ENCODE results near the gene WDR6. TPM values are rescaled to one million over a fixed set of nuclear protein-coding genes. Genes with fewer than 3 reads are reported as not detected.

WDR6 gene
- total RNA-seq, 2 experiments from 2014 or later: 132 to 134 TPM

- Histone ChIP-seq H3K27me3 (ENCODE audit: control insufficient read depth in 1 of 2, insufficient read depth in 2 of 2, low read length in 2 of 2) (no peaks in the 10 kb centered on the region), H3K27ac (ENCODE audit: low read depth in 1 of 2, low read length in 2 of 2) (no peak overlapping the region), H3K9me3 (ENCODE audit: control insufficient read depth in 1 of 2, insufficient read depth in 1 of 2, low read length in 2 of 2) (no peaks in the 10 kb centered on the region), H3K4me1 (ENCODE audit: insufficient read depth, low read length) (peaks cover 4% of the 10 kb centered on the region), H3K4me3 (ENCODE audit: low read length) (no peak overlapping the region), H3K36me3 (ENCODE audit: insufficient read depth, low read length) (peaks cover 67% of the 10 kb centered on the region)
- TF ChIP-seq CTCF (IDR thresholded peaks at IDR 0.05): no peak
- Mint-ChIP-seq H3K9me3 (no peaks in the 10 kb centered on the region), H3K4me1 (ENCODE audit: low read depth) (peaks cover 13% of the 10 kb centered on the region), H3K27ac (peak overlapping the region; percentile 33), H3K4me3 (no peak overlapping the region), H3K36me3 (ENCODE audit: low read depth) (peaks cover 89% of the 10 kb centered on the region), H3K27me3 (no peaks in the 10 kb centered on the region)
- DNase-seq (no peak), ATAC-seq (ENCODE audit: poor library complexity) (no peak)
- intact Hi-C loops (cut with DNase I, micrococcal nuclease): no loop called here
- CTCF ChIA-PET: interaction anchor here (1.5 kb wide), 1 partner anchor 15 kb away, joined by 3 read pairs; no protein-coding TSS in a partner anchor
- POLR2A ChIA-PET: no interaction called here
These were observed 40.8 kb upstream of the WDR6 start for GRCh38 chr3:48966367-48966766.

GRCh38 chr3:48966876-48967361, 40.3 kb upstream of the WDR6 start:
- peaks cover 69% of the 10 kb centered on the region for H3K36me3 ChIP-seq (ENCODE audit: insufficient read depth, low read length)
- peak overlapping the region; percentile 55 for H3K27ac Mint-ChIP-seq
- DNase-seq (peak in 1 of 14 experiments; percentile 25), ATAC-seq (ENCODE audit: poor library complexity) (no peak)
- ChIA-PET CTCF (interaction anchor here (1.5 kb wide), 1 partner anchor 15 kb away, joined by 3 read pairs; no protein-coding TSS in a partner anchor), POLR2A (no interaction called here)
- no peaks in the 10 kb centered on the region for H3K27me3 Mint-ChIP-seq
- no peaks in the 10 kb centered on the region for H3K9me3 ChIP-seq (ENCODE audit: control insufficient read depth in 1 of 2, insufficient read depth in 1 of 2, low read length in 2 of 2)
- H3K4me3 ChIP-seq (ENCODE audit: low read length): no peak overlapping the region
- H3K27ac ChIP-seq (ENCODE audit: low read depth in 1 of 2, low read length in 2 of 2): no peak overlapping the region
- H3K27me3 ChIP-seq (ENCODE audit: control insufficient read depth in 1 of 2, insufficient read depth in 2 of 2, low read length in 2 of 2): no peaks in the 10 kb centered on the region
- peaks cover 13% of the 10 kb centered on the region for H3K4me1 Mint-ChIP-seq (ENCODE audit: low read depth)
- H3K9me3 Mint-ChIP-seq: no peaks in the 10 kb centered on the region
- H3K4me1 ChIP-seq (ENCODE audit: insufficient read depth, low read length): peaks cover 4% of the 10 kb centered on the region
- no peak for TF ChIP-seq CTCF (IDR thresholded peaks at IDR 0.05)
- H3K4me3 Mint-ChIP-seq: no peak overlapping the region
- H3K36me3 Mint-ChIP-seq (ENCODE audit: low read depth): peaks cover 89% of the 10 kb centered on the region
- intact Hi-C loops (cut with DNase I, micrococcal nuclease): no loop called here

- Histone ChIP-seq H3K27me3 (ENCODE audit: control insufficient read depth in 1 of 2, insufficient read depth in 2 of 2, low read length in 2 of 2) (no peaks in the 10 kb centered on the region), H3K4me3 (ENCODE audit: low read length) (no peak overlapping the region), H3K27ac (ENCODE audit: low read depth in 1 of 2, low read length in 2 of 2) (no peak overlapping the region), H3K36me3 (ENCODE audit: insufficient read depth, low read length) (peaks cover 81% of the 10 kb centered on the region), H3K4me1 (ENCODE audit: insufficient read depth, low read length) (peaks cover 4% of the 10 kb centered on the region), H3K9me3 (ENCODE audit: control insufficient read depth in 1 of 2, insufficient read depth in 1 of 2, low read length in 2 of 2) (no peaks in the 10 kb centered on the region)
- Mint-ChIP-seq H3K36me3 (ENCODE audit: low read depth) (peaks cover 94% of the 10 kb centered on the region), H3K9me3 (no peaks in the 10 kb centered on the region), H3K27ac (no peak overlapping the region), H3K27me3 (no peaks in the 10 kb centered on the region), H3K4me1 (ENCODE audit: low read depth) (peaks cover 13% of the 10 kb centered on the region), H3K4me3 (no peak overlapping the region)
- intact Hi-C loops (cut with DNase I, micrococcal nuclease): no loop called here
- DNase-seq (no peak), ATAC-seq (ENCODE audit: poor library complexity) (no peak)
- no peak for TF ChIP-seq CTCF (IDR thresholded peaks at IDR 0.05)
- CTCF ChIA-PET: no interaction called here
- POLR2A ChIA-PET: interaction anchor here (1.2 kb wide), 1 partner anchor 123 kb away, joined by 3 read pairs; the partner anchor contains the start of gene QRICH1
These were observed 36.6 kb upstream of the WDR6 start for GRCh38 chr3:48970586-48970985.
